Measurements from ENCODE around the gene NPRL2.
"Not testable (repeated sequence)": the region's sequence is repeated elsewhere in the genome, so short reads cannot be mapped to it uniquely, and the experiment has no call there.

The NPRL2 gene

GRCh38 chr3:50327129-50327528 is 23.4 kb downstream of the NPRL2 start:
- DNase-seq (ENCODE audit: low spot score), result no peak

GRCh38 chr3:50326182-50326541 is 24.4 kb downstream of the NPRL2 start:
- no peak for DNase-seq (ENCODE audit: low spot score)

GRCh38 chr3:50325497-50326181 is 24.9 kb downstream of the NPRL2 start:
- DNase-seq (ENCODE audit: low spot score), result no peak

- no peak for DNase-seq (ENCODE audit: low spot score)
Observed at GRCh38 chr3:50325113-50325480, 25.5 kb downstream of the NPRL2 start.

GRCh38 chr3:50324351-50325112 is 26.0 kb downstream of the NPRL2 start:
- no peak for DNase-seq (ENCODE audit: low spot score)

GRCh38 chr3:50323614-50324199 is 26.9 kb downstream of the NPRL2 start:
- no peak for DNase-seq (ENCODE audit: low spot score)

GRCh38 chr3:50323092-50323600 is 27.4 kb downstream of the NPRL2 start:
- no peak for DNase-seq (ENCODE audit: low spot score)

- DNase-seq (ENCODE audit: low spot score), result no peak
Observed at GRCh38 chr3:50322386-50323091, 28.0 kb downstream of the NPRL2 start, which contains the start of gene HYAL2. Gene HYAL2, minus strand, starts transcription at chr3:50322745. Its CDS starts 2,256 bp downstream, at chr3:50320489.

- no peak for DNase-seq (ENCODE audit: low spot score)
Observed at GRCh38 chr3:50322115-50322385, 28.5 kb downstream of the NPRL2 start.

- peak; percentile 95 for DNase-seq (ENCODE audit: low spot score)
Observed at GRCh38 chr3:50321336-50322114, 29.1 kb downstream of the NPRL2 start.

GRCh38 chr3:50320853-50321335 is 29.7 kb downstream of the NPRL2 start:
- no peak for DNase-seq (ENCODE audit: low spot score)

GRCh38 chr3:50319894-50320625 is 30.5 kb downstream of the NPRL2 start:
- DNase-seq (ENCODE audit: low spot score), result no peak

GRCh38 chr3:50319181-50319893 is 31.2 kb downstream of the NPRL2 start:
- no peak for DNase-seq (ENCODE audit: low spot score)

- no peak for DNase-seq (ENCODE audit: low spot score)
Observed at GRCh38 chr3:50318615-50319014, 32.0 kb downstream of the NPRL2 start.

GRCh38 chr3:50318163-50318562 is 32.4 kb downstream of the NPRL2 start:
- DNase-seq (ENCODE audit: low spot score), result no peak

GRCh38 chr3:50317300-50317699 is 33.3 kb downstream of the NPRL2 start:
- DNase-seq (ENCODE audit: low spot score), result no peak

- no peak for DNase-seq (ENCODE audit: low spot score)
Observed at GRCh38 chr3:50316657-50317242, 33.8 kb downstream of the NPRL2 start.

- DNase-seq (ENCODE audit: low spot score), result no peak
Observed at GRCh38 chr3:50314816-50315215, 35.8 kb downstream of the NPRL2 start.

- no peak for DNase-seq (ENCODE audit: low spot score)
Observed at GRCh38 chr3:50314342-50314741, 36.2 kb downstream of the NPRL2 start.

- not testable (repeated sequence) for DNase-seq (ENCODE audit: low spot score)
Observed at GRCh38 chr3:50312041-50312440, 38.5 kb downstream of the NPRL2 start.

Measured in left forelimb (tissue), 1 donor.